KOPT-K1 (cell line): Measurements from ENCODE around the gene ATRNL1.
"Not testable (repeated sequence)": the region's sequence is repeated elsewhere in the genome, so short reads cannot be mapped to it uniquely, and the experiment has no call there.

Experiments
- H3K27ac ChIP-seq: fragments of 200-600 bp; sonication (generic); 2 replicates; pipeline ENCODE4 v1.5.1; 2016; ENCODE audit warnings: antibody characterized with exemption, mild to moderate bottlenecking, low read depth, low read length; ENCODE audit not compliant: poor library complexity, severe bottlenecking
- H3K36me3 ChIP-seq: fragments of 200-600 bp; sonication (generic); 2 replicates; pipeline ENCODE4 v1.5.1; 2017; ENCODE audit warnings: antibody characterized with exemption, mild to moderate bottlenecking, low read length, moderate library complexity; ENCODE audit not compliant: insufficient read depth
- H3K9me3 ChIP-seq: fragments of 200-600 bp; sonication (generic); 2 replicates; pipeline ENCODE4 v1.5.1; 2017; ENCODE audit warnings: antibody characterized with exemption, low read length, mild to moderate bottlenecking; ENCODE audit not compliant: insufficient read depth, poor library complexity, severe bottlenecking

Gene ATRNL1

GRCh38 chr10:115525141-115525540 is 432.0 kb downstream of the ATRNL1 start:
- Histone ChIP-seq H3K27ac (no peak overlapping the region), H3K36me3 (no peaks in the 10 kb centered on the region), H3K9me3 (no peaks in the 10 kb centered on the region)

GRCh38 chr10:115527682-115528081 is 434.5 kb downstream of the ATRNL1 start:
- H3K36me3 ChIP-seq, H3K9me3 ChIP-seq, H3K27ac ChIP-seq: not testable (repeated sequence)

GRCh38 chr10:115536401-115536800 is 443.2 kb downstream of the ATRNL1 start:
- H3K9me3 ChIP-seq, H3K36me3 ChIP-seq, H3K27ac ChIP-seq: not testable (repeated sequence)

- H3K27ac ChIP-seq = no peak overlapping the region
- no peaks in the 10 kb centered on the region for H3K36me3 ChIP-seq
- H3K9me3 ChIP-seq = no peaks in the 10 kb centered on the region
These were observed 446.1 kb downstream of the ATRNL1 start for GRCh38 chr10:115539142-115539762.

- no peak overlapping the region for H3K27ac ChIP-seq
- H3K9me3 ChIP-seq = no peaks in the 10 kb centered on the region
- H3K36me3 ChIP-seq = no peaks in the 10 kb centered on the region
These were observed 462.8 kb downstream of the ATRNL1 start for GRCh38 chr10:115555887-115556402.

GRCh38 chr10:115558252-115558651 is 465.1 kb downstream of the ATRNL1 start:
- H3K36me3 ChIP-seq = no peaks in the 10 kb centered on the region
- H3K27ac ChIP-seq = no peak overlapping the region
- H3K9me3 ChIP-seq = no peaks in the 10 kb centered on the region

- Histone ChIP-seq H3K27ac (no peak overlapping the region), H3K36me3 (no peaks in the 10 kb centered on the region), H3K9me3 (no peaks in the 10 kb centered on the region)
These were observed 473.7 kb downstream of the ATRNL1 start for GRCh38 chr10:115566867-115567266.

- no peak overlapping the region for H3K27ac ChIP-seq
- H3K9me3 ChIP-seq = no peaks in the 10 kb centered on the region
- H3K36me3 ChIP-seq = no peaks in the 10 kb centered on the region
These were observed 479.7 kb downstream of the ATRNL1 start for GRCh38 chr10:115572740-115573455.

GRCh38 chr10:115580239-115580638 is 487.1 kb downstream of the ATRNL1 start:
- no peak overlapping the region for H3K27ac ChIP-seq
- H3K36me3 ChIP-seq = no peaks in the 10 kb centered on the region
- no peaks in the 10 kb centered on the region for H3K9me3 ChIP-seq

- no peak overlapping the region for H3K27ac ChIP-seq
- no peaks in the 10 kb centered on the region for H3K36me3 ChIP-seq
- no peaks in the 10 kb centered on the region for H3K9me3 ChIP-seq
These were observed 499.9 kb downstream of the ATRNL1 start for GRCh38 chr10:115593060-115593459.

- H3K36me3 ChIP-seq = no peaks in the 10 kb centered on the region
- no peak overlapping the region for H3K27ac ChIP-seq
- no peaks in the 10 kb centered on the region for H3K9me3 ChIP-seq
These were observed 511.5 kb downstream of the ATRNL1 start for GRCh38 chr10:115604627-115605026.

GRCh38 chr10:115606086-115606485 is 512.9 kb downstream of the ATRNL1 start:
- Histone ChIP-seq H3K9me3 (no peaks in the 10 kb centered on the region), H3K36me3 (no peaks in the 10 kb centered on the region), H3K27ac (no peak overlapping the region)

GRCh38 chr10:115606741-115607140 is 513.6 kb downstream of the ATRNL1 start:
- H3K36me3 ChIP-seq = no peaks in the 10 kb centered on the region
- no peaks in the 10 kb centered on the region for H3K9me3 ChIP-seq
- H3K27ac ChIP-seq = no peak overlapping the region

- no peaks in the 10 kb centered on the region for H3K36me3 ChIP-seq
- no peak overlapping the region for H3K27ac ChIP-seq
- no peaks in the 10 kb centered on the region for H3K9me3 ChIP-seq
These were observed 531.3 kb downstream of the ATRNL1 start for GRCh38 chr10:115624448-115624847.

- no peaks in the 10 kb centered on the region for H3K9me3 ChIP-seq
- H3K27ac ChIP-seq = no peak overlapping the region
- no peaks in the 10 kb centered on the region for H3K36me3 ChIP-seq
These were observed 535.5 kb downstream of the ATRNL1 start for GRCh38 chr10:115628616-115629015.

GRCh38 chr10:115638246-115638645 is 545.1 kb downstream of the ATRNL1 start:
- H3K36me3 ChIP-seq = no peaks in the 10 kb centered on the region
- no peak overlapping the region for H3K27ac ChIP-seq
- no peaks in the 10 kb centered on the region for H3K9me3 ChIP-seq
